Stimulated activated CD8-positive, alpha-beta memory T cell treated with anti-CD3 and anti-CD28 coated beads, Interleukin-12 subunit alpha, Interleukin-12 subunit beta, amount 100 ng/mL, for 1 hour (primary cell): ENCODE results near the gene ZNRF1.

Experiments used
- DNase-seq: peaks from one replicate; pipeline ENCODE4 v3.0.0-alpha.2; 2020; ENCODE audit warnings: low read depth

The ZNRF1 gene

DNA sequence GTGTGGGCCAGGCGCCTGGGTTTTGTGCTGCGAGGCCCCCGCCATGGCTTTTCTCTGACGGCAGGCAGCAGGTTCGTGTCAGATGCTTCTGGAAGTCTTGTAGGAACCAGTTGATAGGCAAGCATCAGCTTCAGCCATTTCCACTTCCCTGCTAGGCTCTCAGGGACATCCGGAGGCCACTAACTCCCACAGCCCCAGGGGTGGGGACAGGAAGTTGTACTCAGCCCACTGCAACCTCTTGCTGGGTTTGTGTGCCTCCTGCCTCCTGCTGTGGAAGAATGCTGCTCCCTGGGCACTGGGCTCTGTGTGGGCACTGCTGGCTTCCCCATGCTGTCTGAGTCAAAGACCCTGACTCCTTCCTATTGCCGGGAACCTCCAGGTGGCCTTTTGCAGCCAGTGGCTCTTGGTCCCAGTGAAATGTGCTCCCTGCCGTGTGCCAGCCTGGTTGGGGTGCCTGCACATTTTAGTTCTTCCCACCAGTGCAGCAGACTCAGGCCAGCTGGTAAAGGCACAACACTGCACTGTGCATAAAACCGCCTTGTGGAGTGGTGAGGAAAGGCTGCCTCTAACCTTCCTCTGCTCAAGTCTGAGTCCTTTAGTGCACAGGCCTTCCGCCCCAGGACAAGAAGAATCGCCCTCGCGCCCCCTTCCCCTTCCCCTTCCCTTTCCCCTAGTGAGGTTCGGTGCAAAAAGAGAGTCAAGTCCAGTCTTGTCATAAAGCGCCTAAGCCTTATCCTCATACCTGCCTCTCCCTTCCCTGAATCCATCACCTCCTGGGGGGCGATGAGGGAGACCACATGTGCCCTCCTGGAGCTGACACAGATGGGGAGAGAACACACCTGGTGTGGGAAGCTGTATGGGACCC is 101.1 kb downstream of the ZNRF1 start:
- no peak for DNase-seq

DNA sequence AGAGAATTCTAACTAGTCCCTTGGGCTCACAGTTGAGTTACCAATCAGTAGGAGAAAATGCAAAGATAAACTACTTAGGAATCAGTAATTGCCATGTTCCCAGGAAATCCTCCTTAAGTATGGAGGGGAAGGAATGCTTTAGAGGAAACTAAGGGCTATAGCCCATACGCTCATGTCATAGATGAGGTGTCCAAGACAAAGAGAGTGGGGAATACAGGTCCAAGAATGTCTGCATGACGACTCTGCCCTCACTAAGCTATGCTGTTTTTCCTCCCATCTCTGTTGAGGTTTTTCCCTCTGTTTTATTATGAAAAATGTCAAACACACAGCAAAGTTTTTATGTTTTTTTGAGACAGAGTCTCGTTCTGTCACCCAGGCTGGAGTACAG is 101.8 kb downstream of the ZNRF1 start:
- no peak for DNase-seq

DNA sequence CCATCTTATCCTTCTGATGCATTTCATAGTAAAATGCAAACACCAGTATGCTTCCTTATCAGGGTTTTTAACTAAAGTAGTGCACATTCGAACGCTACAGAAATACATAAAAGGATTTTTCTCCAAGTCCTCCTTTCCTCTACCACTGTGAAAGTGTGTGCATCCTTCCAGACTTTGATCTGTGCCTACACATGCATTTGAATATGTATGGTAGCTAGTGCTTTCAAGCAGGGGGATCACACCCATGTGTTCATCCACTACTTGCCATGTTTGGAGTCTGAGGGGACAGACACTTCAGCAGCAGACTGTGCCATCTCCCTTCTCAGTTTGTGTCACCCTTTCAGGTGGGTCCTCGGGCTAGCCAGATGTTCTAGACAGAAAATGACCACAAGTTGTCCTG is 102.8 kb downstream of the ZNRF1 start:
- no peak for DNase-seq

DNA sequence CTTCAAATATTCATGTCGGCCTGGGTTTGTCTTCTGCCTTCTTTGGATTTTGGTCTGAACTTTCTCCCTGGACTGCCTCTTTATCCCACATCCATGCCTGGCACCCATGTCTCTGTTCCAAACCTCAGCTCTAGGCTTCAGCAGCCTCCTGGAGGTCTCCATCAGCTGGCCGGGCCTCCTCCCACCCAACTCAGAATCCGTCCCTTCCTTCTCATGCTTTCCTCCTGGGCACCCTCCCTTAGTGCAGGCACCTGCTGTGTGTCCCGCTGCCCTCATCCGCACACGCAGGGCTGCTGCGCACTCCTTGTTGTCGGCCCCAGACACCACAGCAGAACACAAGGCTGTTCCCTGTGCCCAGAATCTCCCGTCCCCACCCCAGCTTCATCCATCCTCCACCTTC is 103.8 kb downstream of the ZNRF1 start:
- no peak for DNase-seq

- no peak for DNase-seq
These were observed 105.2 kb downstream of the ZNRF1 start for GRCh38 chr16:75103994-75104393.

DNA sequence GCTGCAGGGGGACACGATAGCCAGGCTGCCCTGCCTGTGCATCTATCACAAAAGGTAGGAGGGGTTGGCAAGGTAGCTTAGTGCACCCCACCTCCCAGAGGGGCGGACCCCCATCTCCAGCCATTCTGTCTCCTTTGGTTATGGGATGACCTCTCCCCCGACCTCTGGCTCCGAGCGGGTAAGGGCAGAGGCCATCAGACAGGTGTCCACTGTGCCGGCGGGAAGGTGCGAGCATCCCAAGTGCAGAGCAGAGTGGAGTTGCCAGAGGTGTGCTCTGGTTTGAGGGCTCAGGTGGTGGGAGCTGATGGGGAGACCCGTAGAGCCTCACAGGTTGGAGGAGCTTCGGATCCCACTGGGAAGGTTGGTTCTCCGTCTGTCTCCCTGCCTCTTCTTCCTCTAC is 106.0 kb downstream of the ZNRF1 start:
- no peak for DNase-seq

GRCh38 chr16:75105306-75106061 is 106.7 kb downstream of the ZNRF1 start:
- no peak for DNase-seq

- DNase-seq, result no peak
These were observed 107.8 kb downstream of the ZNRF1 start for GRCh38 chr16:75106351-75107274.

GRCh38 chr16:75107505-75107904 is 108.7 kb downstream of the ZNRF1 start:
- no peak for DNase-seq

- peak; percentile 46 for DNase-seq
These were observed 110.2 kb downstream of the ZNRF1 start for GRCh38 chr16:75108792-75109731.

GRCh38 chr16:75109732-75110243 is 111.0 kb downstream of the ZNRF1 start:
- DNase-seq, result no peak

GRCh38 chr16:75110637-75111513 is 112.1 kb downstream of the ZNRF1 start:
- DNase-seq, result peak; percentile 73

DNA sequence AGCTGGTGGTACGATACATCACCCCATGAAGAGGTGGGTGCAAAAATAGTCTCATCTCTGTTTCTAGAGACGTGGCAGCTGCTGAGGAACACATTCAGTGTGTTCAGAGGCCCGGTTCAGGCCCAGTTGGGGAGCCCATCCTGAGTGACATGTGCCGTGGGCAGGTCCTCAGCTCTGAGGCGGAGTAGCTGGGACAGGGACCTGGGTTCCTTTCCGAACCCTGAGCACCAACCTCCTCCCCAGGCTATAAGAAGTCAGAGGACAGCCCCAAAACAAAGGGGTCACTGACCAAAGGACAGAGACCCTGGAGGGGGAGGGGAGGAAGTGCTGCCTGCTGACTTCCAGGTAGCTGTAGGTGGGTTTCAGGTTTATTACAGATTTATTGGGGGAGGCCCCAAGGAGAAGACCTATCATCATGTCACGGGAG is 112.7 kb downstream of the ZNRF1 start:
- DNase-seq, result no peak

GRCh38 chr16:75111961-75112733 is 113.3 kb downstream of the ZNRF1 start:
- DNase-seq, result no peak

DNA sequence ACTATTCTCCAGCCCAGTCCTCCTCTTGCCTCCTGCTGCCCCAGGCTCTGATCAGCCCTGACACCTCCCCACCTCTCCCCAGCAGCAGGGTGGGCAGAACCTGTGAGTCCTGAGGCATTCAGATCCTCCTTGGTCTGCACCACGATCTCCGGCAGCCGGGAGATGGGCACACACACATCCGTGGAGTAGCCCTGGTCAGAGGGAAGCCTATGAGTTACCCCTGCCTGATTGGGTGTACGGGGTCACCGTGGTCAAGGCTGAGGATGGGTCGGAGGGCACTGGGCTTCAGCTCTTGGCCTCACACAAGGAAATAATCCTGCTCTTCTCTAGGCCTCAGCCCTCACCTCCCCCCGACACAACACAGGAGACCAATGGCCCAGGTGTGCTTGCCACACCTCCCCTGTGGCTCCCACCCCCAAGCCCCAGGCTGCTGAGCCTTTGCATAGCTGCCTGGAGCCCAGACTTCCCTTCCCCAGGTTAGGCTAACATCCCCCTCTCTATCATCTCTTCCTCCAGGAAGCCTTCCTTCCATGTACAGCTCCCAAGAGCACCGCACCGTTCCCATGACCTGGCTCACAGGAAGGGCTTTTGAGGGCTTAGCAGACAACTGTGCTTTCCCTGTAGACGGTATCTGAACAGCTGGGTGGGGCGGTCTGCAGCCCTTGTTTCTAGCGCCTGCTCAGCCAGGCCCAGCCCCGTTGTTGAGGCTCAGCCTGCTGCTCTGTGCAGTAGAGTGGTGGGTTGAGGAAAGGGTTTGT is 114.1 kb downstream of the ZNRF1 start:
- no peak for DNase-seq

DNA sequence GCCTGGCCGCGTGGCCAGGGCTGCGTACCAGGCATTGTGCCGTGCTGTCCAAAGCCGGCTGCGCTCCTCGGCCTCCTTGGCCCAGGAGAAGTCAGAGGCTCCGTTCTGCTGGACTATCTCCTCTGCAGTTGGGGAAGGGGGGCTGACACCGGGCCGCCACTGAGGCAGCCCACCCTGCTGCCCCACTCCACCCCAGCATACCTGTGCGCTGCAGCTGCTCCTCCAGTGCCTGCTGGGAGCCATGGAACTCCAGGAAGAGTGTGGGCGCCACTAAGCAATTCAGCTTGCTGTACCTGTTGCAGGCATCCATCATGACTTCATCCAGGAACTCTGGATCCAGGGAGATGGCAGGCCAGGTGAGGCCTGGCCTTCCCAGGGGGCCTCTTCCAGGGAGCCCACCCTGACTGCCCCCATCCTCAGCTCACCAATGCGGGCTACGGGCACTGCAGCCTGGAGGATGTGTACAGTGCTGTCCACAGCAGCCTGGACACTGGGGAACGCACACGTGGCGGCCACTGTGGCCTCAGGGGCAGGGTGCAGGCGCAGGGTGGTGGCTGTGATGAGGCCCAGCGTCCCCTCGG is 114.8 kb downstream of the ZNRF1 start:
- DNase-seq, result no peak

DNA sequence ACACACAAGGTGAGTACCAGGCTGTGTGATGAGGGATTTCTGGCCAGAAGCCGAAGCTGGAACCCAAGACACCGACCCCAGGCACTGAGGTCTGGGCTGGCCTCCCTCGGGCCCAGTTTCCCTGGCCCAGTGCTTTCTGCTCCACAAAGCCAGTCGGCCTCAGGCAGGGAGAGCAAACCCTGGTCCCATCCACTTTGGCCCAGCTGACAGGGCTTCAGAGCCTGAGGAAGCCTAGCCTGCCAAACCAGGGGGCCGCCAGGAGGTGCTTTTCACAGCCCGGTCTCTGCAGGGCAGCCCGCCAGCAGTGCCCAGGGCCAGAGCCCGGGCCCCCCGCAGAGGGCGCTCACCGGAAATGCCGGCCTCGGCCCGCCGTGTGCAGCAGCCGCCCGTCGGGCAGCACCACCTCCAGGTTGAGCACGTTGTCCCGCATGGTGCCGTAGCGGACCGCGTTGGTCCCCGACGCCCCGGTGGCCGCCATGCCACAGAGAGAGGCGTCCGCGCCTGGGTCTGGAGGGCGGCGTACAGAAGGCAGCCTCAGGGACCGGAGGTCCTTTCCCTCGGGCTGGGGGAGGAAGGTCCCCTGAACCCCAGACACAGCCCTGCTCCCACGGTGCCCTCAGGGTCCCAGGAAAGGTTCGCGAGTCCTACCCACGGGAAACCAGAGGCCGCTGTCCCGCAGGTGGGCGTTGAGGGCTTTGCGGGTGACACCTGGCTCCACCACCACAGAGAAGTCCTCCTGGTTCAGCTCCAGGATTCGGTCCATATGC is 115.5 kb downstream of the ZNRF1 start:
- DNase-seq, result no peak
